WI38 (cell line): Measurements from ENCODE around the gene DDX43.

ENCODE experiments used
- H3K4me3 ChIP-seq: 2 replicates; pipeline ENCODE4 v1.5.1; 2011; ENCODE audit warnings: low read depth, mild to moderate bottlenecking, control low read depth, low read length
- CTCF ChIP-seq: IDR thresholded peaks from 2 replicates; pipeline ENCODE4 v1.5.1; 2012; ENCODE audit warnings: low read depth, mild to moderate bottlenecking, control low read depth, low read length

Gene DDX43

GRCh38 chr6:73394577-73395354 is at the start of gene DDX43:
DDX43 (plus strand) TSS chr6:73394828; CDS start chr6:73394906, 78 bp downstream.
- no peak for TF ChIP-seq CTCF
- no peak within 1 kb of the TSS for H3K4me3 ChIP-seq

DNA sequence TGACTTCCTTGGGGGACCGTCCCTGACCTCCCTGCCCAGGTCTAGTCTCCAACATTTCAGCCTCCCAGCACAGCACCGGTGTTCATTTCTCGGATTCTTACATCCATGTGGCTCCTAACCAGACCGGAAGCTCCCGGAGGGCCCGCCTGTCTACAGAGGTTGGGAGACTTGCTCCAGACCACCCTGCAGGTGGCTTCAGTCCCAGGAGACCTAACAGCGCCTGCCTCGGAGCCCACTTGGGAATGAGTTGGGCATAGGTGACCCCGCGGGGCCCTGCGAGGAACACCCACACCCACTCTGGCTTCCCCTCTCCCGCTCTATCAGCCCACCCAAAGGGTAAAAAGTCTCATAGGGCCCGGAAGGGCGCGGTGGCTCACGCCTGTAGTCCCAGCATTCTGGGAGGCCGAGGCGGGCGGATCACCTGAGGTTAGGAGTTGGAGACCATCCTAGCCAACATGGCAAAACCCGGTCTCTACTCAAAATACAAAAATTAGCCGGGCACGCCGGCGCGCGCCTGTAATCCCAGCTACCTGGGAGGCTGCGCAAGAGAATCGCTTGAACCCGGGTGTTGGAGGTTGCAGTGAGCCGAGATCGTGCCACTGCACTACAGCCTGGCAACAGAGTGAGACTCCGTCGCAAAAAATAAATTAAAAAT is 46.0 kb upstream of the DDX43 start:
- H3K4me3 ChIP-seq = no peak overlapping the region
- TF ChIP-seq CTCF = no peak

DNA sequence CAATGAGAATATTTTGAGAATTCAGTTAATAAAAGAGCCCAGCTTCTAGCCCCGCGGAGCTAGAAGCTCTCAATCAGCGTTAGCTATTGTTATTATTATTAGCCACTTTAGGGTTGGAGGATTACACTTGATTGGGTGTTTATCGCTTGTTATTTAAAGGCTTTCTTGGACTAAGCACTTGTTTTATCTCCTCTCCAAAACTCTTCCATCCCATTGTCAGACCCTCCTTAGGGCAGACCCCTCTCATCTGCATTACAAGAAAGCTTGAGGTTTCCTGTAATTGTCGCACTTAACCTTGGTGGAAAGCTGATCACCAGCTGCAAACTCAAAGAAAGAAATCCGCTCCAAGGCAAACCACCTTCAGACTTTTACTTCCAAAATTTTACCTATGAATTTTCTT is 45.3 kb upstream of the DDX43 start:
- no peak for TF ChIP-seq CTCF
- no peak overlapping the region for H3K4me3 ChIP-seq

- TF ChIP-seq CTCF = no peak
- no peak within 1 kb of the TSS for H3K4me3 ChIP-seq
Measured at GRCh38 chr6:73353636-73354593, 40.7 kb upstream of the DDX43 start, which contains the start of gene DPPA5. DPPA5 (minus strand) TSS chr6:73354276; CDS start chr6:73354225, 51 bp downstream.

GRCh38 chr6:73362358-73362757 is 32.3 kb upstream of the DDX43 start, which contains the start of gene KHDC3L:
KHDC3L (plus strand) TSS chr6:73362658; CDS start chr6:73362730, 72 bp downstream.
- no peak within 1 kb of the TSS for H3K4me3 ChIP-seq

More at GRCh38 chr6:73362358-73362757, 32.3 kb upstream of the DDX43 start, which contains the start of gene KHDC3L:
- no peak for TF ChIP-seq CTCF
